IPS DF 6.9 (cell line): ENCODE data around the gene PLCD1.

Experiments used
- DNase-seq: peaks from one replicate; pipeline ENCODE4 v3.0.0-alpha.2; 2013; ENCODE audit warnings: low read depth, low spot score
- H3K27ac ChIP-seq: one replicate; pipeline ENCODE4 v1.5.1; 2013; ENCODE audit warnings: low read length, control low read depth
- H3K27me3 ChIP-seq: 2 replicates; pipeline ENCODE4 v1.6.1; 2013; ENCODE audit warnings: mild to moderate bottlenecking, low read length; ENCODE audit not compliant: control insufficient read depth, insufficient read depth
- H3K36me3 ChIP-seq: 2 replicates; pipeline ENCODE4 v1.6.1; 2013; ENCODE audit warnings: low read length; ENCODE audit not compliant: control insufficient read depth, insufficient read depth
- H3K4me1 ChIP-seq: 2 replicates; pipeline ENCODE4 v1.6.1; 2013; ENCODE audit warnings: low read length; ENCODE audit not compliant: control insufficient read depth, insufficient read depth
- H3K4me3 ChIP-seq: 2 replicates; pipeline ENCODE4 v1.5.1; 2013; ENCODE audit warnings: mild to moderate bottlenecking, low read length
- H3K9me3 ChIP-seq: 2 replicates; pipeline ENCODE4 v1.6.1; 2013; ENCODE audit warnings: low read length, inconsistent platforms; ENCODE audit not compliant: control insufficient read depth, insufficient read depth
- WGBS: extraction: QIAGEN DNeasy Blood & Tissue Kit; methylation state at CpG from one replicate; pipeline ENCODE4 v1.1.7; 2013; ENCODE audit warnings: mixed read lengths, missing lambda C conversion rate; ENCODE audit not compliant: insufficient read length, insufficient coverage; 5-methylcytosine and 5-hydroxymethylcytosine counted together

The PLCD1 gene

GRCh38 chr3:38017445-38018295 is 11.8 kb downstream of the PLCD1 start:
- Histone ChIP-seq H3K9me3 (no peaks in the 10 kb centered on the region), H3K27me3 (no peaks in the 10 kb centered on the region), H3K27ac (no peak overlapping the region), H3K4me1 (no peaks in the 10 kb centered on the region), H3K36me3 (peaks cover 3% of the 10 kb centered on the region; the same call in 1 of the 2 replicates), H3K4me3 (no peak overlapping the region)
- DNase-seq = no peak
- WGBS = no CpG with 5 or more reads among the region's 9 CpGs

DNA sequence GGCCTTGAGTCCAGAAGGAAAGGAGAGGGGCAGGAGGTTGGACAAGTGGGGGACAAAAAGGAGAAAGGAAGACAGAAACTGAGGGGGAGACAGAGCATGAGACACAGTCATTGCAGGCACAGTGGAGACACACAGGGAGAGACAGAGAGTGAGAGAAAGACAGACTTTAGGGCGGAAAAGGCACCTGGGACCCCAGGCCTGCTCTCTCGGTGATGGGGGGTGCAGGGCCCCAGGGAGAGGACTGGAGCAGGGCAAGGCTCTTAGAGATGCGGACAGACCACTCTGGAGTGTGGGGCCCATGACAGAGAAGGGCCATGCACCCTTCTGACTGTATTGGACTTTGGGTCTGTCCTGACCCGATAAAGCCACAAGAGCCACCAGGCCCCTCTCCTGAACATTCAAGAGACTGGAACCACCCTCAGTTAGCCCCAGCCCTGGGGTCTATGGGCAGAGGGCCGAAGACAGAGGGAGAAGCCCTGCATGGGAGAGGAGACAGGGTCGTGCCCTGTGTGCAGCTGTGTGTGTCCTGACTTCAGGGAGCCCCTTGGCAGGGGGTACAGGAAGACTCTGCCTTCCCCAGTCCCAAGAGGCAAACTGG is 12.5 kb downstream of the PLCD1 start:
- H3K4me3 ChIP-seq = no peak overlapping the region
- H3K27ac ChIP-seq = no peak overlapping the region
- no peaks in the 10 kb centered on the region for H3K27me3 ChIP-seq
- H3K9me3 ChIP-seq = no peaks in the 10 kb centered on the region
- no peak for DNase-seq
- no peaks in the 10 kb centered on the region for H3K4me1 ChIP-seq
- WGBS = no CpG with 5 or more reads among the region's 6 CpGs
- H3K36me3 ChIP-seq = peaks cover 3% of the 10 kb centered on the region; the same call in 1 of the 2 replicates

DNA sequence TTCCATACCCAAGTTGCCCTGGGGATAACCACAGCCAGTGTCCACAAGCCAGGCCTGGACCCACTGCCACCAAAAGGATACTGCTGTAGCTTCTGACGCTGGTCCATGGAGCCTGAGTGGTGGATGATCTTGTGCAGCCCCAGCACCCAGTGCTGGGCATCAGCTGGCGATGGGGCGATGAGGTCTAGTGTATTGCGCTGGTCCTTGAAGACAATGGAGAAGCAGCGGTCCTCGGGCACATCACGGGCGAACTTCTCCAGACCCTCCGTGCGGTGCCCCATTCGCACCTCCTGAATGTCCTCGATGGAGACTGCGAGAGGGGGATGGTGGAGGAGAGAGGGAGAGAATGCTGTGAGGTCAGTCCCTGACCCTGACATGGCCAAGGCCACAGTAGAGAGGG is 13.0 kb downstream of the PLCD1 start:
- H3K9me3 ChIP-seq = no peaks in the 10 kb centered on the region
- H3K4me3 ChIP-seq = no peak overlapping the region
- H3K27me3 ChIP-seq = no peaks in the 10 kb centered on the region
- no peaks in the 10 kb centered on the region for H3K4me1 ChIP-seq
- no peak for DNase-seq
- H3K27ac ChIP-seq = no peak overlapping the region
- peaks cover 3% of the 10 kb centered on the region; the same call in 1 of the 2 replicates for H3K36me3 ChIP-seq
- no CpG with 5 or more reads among the region's 13 CpGs for WGBS

GRCh38 chr3:38015984-38016383 is 13.5 kb downstream of the PLCD1 start:
- Histone ChIP-seq H3K4me3 (no peak overlapping the region), H3K4me1 (no peaks in the 10 kb centered on the region), H3K27ac (no peak overlapping the region), H3K36me3 (peaks cover 3% of the 10 kb centered on the region; the same call in 1 of the 2 replicates), H3K27me3 (no peaks in the 10 kb centered on the region), H3K9me3 (no peaks in the 10 kb centered on the region)
- WGBS = no CpG with 5 or more reads among the region's 3 CpGs
- DNase-seq = no peak

- DNase-seq = no peak
- peaks cover 3% of the 10 kb centered on the region; the same call in 1 of the 2 replicates for H3K36me3 ChIP-seq
- no peaks in the 10 kb centered on the region for H3K4me1 ChIP-seq
- H3K27me3 ChIP-seq = no peaks in the 10 kb centered on the region
- H3K4me3 ChIP-seq = no peak overlapping the region
- WGBS = no CpG with 5 or more reads among the region's 3 CpGs
- H3K27ac ChIP-seq = no peak overlapping the region
- H3K9me3 ChIP-seq = no peaks in the 10 kb centered on the region
Observed at GRCh38 chr3:38015485-38015884, 14.0 kb downstream of the PLCD1 start.

DNA sequence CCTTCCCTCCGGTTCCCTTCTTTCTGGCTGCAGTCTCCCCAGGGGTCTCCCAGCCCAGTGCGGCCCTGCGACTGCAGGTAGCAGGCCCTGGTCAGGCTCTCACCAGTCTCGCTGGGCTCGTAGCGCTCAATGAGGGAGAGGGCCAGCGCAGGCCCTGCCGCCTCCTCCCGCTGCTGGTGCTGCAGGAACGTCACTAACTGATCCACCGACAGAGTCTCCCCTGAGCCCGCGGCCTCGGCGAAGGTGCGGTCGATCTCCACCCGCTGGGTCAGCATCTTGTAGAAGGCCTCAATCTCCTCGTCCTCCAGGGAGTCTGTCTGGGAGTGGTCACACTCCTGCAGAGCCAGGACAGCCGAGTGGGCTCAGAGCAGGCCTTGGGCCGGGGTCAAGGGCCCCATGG is 18.3 kb downstream of the PLCD1 start:
- WGBS = no CpG with 5 or more reads among the region's 21 CpGs

DNA sequence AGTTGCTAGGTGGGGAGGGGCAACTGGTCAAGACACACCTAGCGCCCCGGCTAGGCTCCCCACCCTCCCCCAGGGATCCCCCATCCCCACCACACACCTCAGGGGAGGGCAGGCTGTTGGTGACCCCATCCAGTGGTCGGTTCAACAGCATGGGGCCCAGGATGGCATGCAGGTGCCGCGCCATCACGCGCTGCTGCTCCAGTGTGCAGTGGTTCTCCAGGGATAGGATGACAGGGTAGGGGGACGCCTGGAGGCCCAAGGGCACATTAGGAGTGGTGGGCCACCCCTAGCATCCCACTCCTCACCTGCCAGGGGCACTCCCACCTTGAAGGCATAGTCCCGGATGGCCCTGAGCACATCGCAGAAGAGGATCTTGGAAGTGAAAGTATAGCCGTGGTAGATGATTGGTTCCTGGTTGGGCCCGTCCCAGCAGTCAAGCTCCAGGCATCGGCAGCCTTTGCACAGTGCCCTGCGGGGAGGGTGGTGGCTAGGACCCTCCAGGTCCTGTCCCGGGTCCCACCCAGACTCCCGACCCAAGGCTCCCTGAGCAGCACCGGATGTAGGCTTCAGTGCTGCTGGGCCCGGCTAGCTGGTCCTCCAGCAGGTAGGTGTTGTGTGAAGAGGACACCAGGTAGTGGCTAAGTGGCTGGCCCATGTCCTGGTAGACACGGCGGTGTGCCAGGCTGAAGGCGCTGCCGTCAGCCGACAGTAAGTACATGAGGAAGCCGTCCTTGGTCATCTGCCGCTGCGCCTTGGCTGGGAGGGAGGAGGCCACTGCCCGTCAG is 19.4 kb downstream of the PLCD1 start:
- Histone ChIP-seq H3K4me1 (no peaks in the 10 kb centered on the region), H3K36me3 (0 out of 2 replicates have a peak, but pooled peaks cover 5% of the 10 kb centered on the region), H3K9me3 (no peaks in the 10 kb centered on the region), H3K27ac (no peak overlapping the region), H3K4me3 (no peak overlapping the region), H3K27me3 (no peaks in the 10 kb centered on the region)
- DNase-seq = no peak
- no CpG with 5 or more reads among the region's 27 CpGs for WGBS

More for the DNA sequence above, 18.3 kb downstream of the PLCD1 start:
- H3K4me3 ChIP-seq = no peak overlapping the region
- H3K36me3 ChIP-seq = 0 out of 2 replicates have a peak, but pooled peaks cover 5% of the 10 kb centered on the region
- no peaks in the 10 kb centered on the region for H3K27me3 ChIP-seq
- no peaks in the 10 kb centered on the region for H3K9me3 ChIP-seq
- no peak for DNase-seq
- no peak overlapping the region for H3K27ac ChIP-seq
- H3K4me1 ChIP-seq = no peaks in the 10 kb centered on the region

- Histone ChIP-seq H3K4me3 (no peak overlapping the region), H3K27ac (no peak overlapping the region), H3K4me1 (no peaks in the 10 kb centered on the region), H3K9me3 (no peaks in the 10 kb centered on the region), H3K27me3 (no peaks in the 10 kb centered on the region), H3K36me3 (0 out of 2 replicates have a peak, but pooled peaks cover 5% of the 10 kb centered on the region)
- no CpG with 5 or more reads among the region's 16 CpGs for WGBS
- DNase-seq = no peak
Observed at GRCh38 chr3:38008971-38009580, 20.4 kb downstream of the PLCD1 start.

- Histone ChIP-seq H3K27ac (no peak overlapping the region), H3K27me3 (no peaks in the 10 kb centered on the region), H3K4me3 (no peak overlapping the region), H3K9me3 (no peaks in the 10 kb centered on the region), H3K4me1 (no peaks in the 10 kb centered on the region), H3K36me3 (0 out of 2 replicates have a peak, but pooled peaks cover 5% of the 10 kb centered on the region)
- no peak for DNase-seq
- no CpG with 5 or more reads among the region's 19 CpGs for WGBS
Observed at GRCh38 chr3:38008191-38008701, 21.2 kb downstream of the PLCD1 start.

GRCh38 chr3:38007754-38008090 is 21.7 kb downstream of the PLCD1 start:
- Histone ChIP-seq H3K4me1 (no peaks in the 10 kb centered on the region), H3K36me3 (0 out of 2 replicates have a peak, but pooled peaks cover 5% of the 10 kb centered on the region), H3K9me3 (no peaks in the 10 kb centered on the region), H3K27ac (no peak overlapping the region), H3K27me3 (no peaks in the 10 kb centered on the region), H3K4me3 (no peak overlapping the region)
- WGBS = no CpG with 5 or more reads among the region's 7 CpGs
- no peak for DNase-seq
